IMR-90 (cell line): ENCODE data around the gene PAFAH1B2. TPM values are rescaled to one million over a fixed set of nuclear protein-coding genes. Genes with fewer than 3 reads are reported as not detected.
A peak's percentile ranks its signal among the peaks of the same experiment; 100 is the strongest.

ENCODE experiments used
- ATAC-seq: fragments of 200-7000 bp; cut with Tn5 transposase; 2 replicates; pipeline ENCODE4 v1.9.1; 2020; ENCODE audit warnings: low read depth, mild to moderate bottlenecking, moderate library complexity
- BruUV-seq: library from RNA; stranded (reverse); fragments of 400-500 nt; replicated peaks from 2 replicates; lab custom pipeline; 2021; lab: Mats Ljungman, UMichigan
- CTCF ChIA-PET: fragments of 300-600 bp; formaldehyde crosslinking; extraction: SDS; loops from one replicate; lab custom pipeline; 2021; ENCODE audit warnings: antibody characterized with exemption; lab: Yijun Ruan, JAX
- POLR2A ChIA-PET: fragments of 300-600 bp; sonication (Branson Sonifier 250); formaldehyde crosslinking; loops from one replicate; lab custom pipeline; 2022; ENCODE audit warnings: antibody characterized with exemption; ENCODE audit not compliant: unreplicated experiment; lab: Charles Lee
- DNase-seq: peaks from one replicate; pipeline ENCODE4 v3.0.0; 2013
- H2AFZ ChIP-seq: replicated peaks from 2 replicates; pipeline ENCODE3; 2013; ENCODE audit warnings: low read length, mild to moderate bottlenecking; ENCODE audit not compliant: poor library complexity
- H2AK5ac ChIP-seq: 2 replicates; pipeline ENCODE4 v1.6.1; 2013; ENCODE audit warnings: low read depth, low read length, inconsistent platforms
- H2AK9ac ChIP-seq: replicated peaks from 2 replicates; pipeline ENCODE3; 2013; ENCODE audit warnings: mild to moderate bottlenecking, low read depth, low read length, moderate library complexity; ENCODE audit not compliant: poor library complexity
- H2BK120ac ChIP-seq: 2 replicates; pipeline ENCODE4 v1.6.1; 2013; ENCODE audit warnings: low read depth, low read length, inconsistent platforms
- H2BK15ac ChIP-seq: 3 replicates; pipeline ENCODE4 v1.6.1; 2013; ENCODE audit warnings: low read depth, low read length, inconsistent platforms
- H2BK20ac ChIP-seq: 2 replicates; pipeline ENCODE4 v1.6.1; 2013; ENCODE audit warnings: low read depth, mild to moderate bottlenecking, inconsistent platforms, low read length, moderate library complexity
- H2BK5ac ChIP-seq: 2 replicates; pipeline ENCODE4 v1.6.1; 2013; ENCODE audit warnings: mild to moderate bottlenecking, low read depth, low read length, inconsistent platforms; ENCODE audit not compliant: poor library complexity, severe bottlenecking
- H3K14ac ChIP-seq: replicated peaks from 2 replicates; pipeline ENCODE4 v1.6.1; 2013; ENCODE audit warnings: low read depth, low read length, inconsistent platforms
- H3K18ac ChIP-seq: 2 replicates; pipeline ENCODE4 v1.6.1; 2013; ENCODE audit warnings: low read depth, low read length, control low read depth
- H3K23ac ChIP-seq: 2 replicates; pipeline ENCODE4 v1.6.1; 2013; ENCODE audit warnings: low read depth, low read length, inconsistent platforms
- H3K27ac ChIP-seq: 2 replicates; pipeline ENCODE4 v1.5.1; 2013; ENCODE audit warnings: mild to moderate bottlenecking, control low read depth, low read length; ENCODE audit not compliant: insufficient read depth
- H3K27me3 ChIP-seq: 2 replicates; pipeline ENCODE4 v1.6.1; 2013; ENCODE audit warnings: low read length; ENCODE audit not compliant: control insufficient read depth, insufficient read depth
- H3K36me3 ChIP-seq: 2 replicates; pipeline ENCODE4 v1.6.1; 2013; ENCODE audit warnings: low read length, mixed read lengths; ENCODE audit not compliant: control insufficient read depth, insufficient read depth
- H3K4ac ChIP-seq: 2 replicates; pipeline ENCODE4 v1.6.1; 2013; ENCODE audit warnings: low read depth, low read length, inconsistent platforms
- H3K4me1 ChIP-seq: 2 replicates; pipeline ENCODE4 v1.6.1; 2013; ENCODE audit warnings: low read length, mixed read lengths; ENCODE audit not compliant: control insufficient read depth, insufficient read depth
- H3K4me2 ChIP-seq: 2 replicates; pipeline ENCODE4 v1.6.1; 2013; ENCODE audit warnings: low read depth, mild to moderate bottlenecking, control low read depth, low read length, moderate library complexity
- H3K4me3 ChIP-seq: 2 replicates; pipeline ENCODE4 v1.5.1; 2013; ENCODE audit warnings: low read depth, mild to moderate bottlenecking, control low read depth, low read length, moderate library complexity; ENCODE audit not compliant: insufficient read depth
- H3K56ac ChIP-seq: 2 replicates; pipeline ENCODE4 v1.6.1; 2013; ENCODE audit warnings: low read length, inconsistent platforms; ENCODE audit not compliant: insufficient read depth; ENCODE audit errors: extremely low read depth
- H3K79me1 ChIP-seq, 2 experiments: 2 replicates each; pipeline ENCODE4 v1.6.1; 2013; ENCODE audit warnings: low read length in 2 of 2, inconsistent platforms in 1 of 2, low read depth in 1 of 2
- H3K9ac ChIP-seq: 2 replicates; pipeline ENCODE4 v1.6.1; 2013; ENCODE audit warnings: low read depth, low read length, control low read depth
- H3K9me1 ChIP-seq: 2 replicates; pipeline ENCODE4 v1.6.1; 2013; ENCODE audit warnings: low read length, inconsistent platforms; ENCODE audit not compliant: insufficient read depth
- H3K9me3 ChIP-seq: 2 replicates; pipeline ENCODE4 v1.6.1; 2013; ENCODE audit warnings: low read length; ENCODE audit not compliant: control insufficient read depth, insufficient read depth
- H4K20me1 ChIP-seq: 2 replicates; pipeline ENCODE4 v1.6.1; 2013; ENCODE audit warnings: low read length, inconsistent platforms; ENCODE audit not compliant: insufficient read depth
- H4K5ac ChIP-seq: 2 replicates; pipeline ENCODE4 v1.6.1; 2013; ENCODE audit warnings: mild to moderate bottlenecking, low read depth, low read length, control low read depth
- H4K8ac ChIP-seq, 2 experiments: 2 replicates each; pipeline ENCODE4 v1.6.1; 2013; ENCODE audit warnings: low read depth in 2 of 2, low read length in 2 of 2, control low read depth in 1 of 2, inconsistent platforms in 1 of 2
- H4K91ac ChIP-seq: 2 replicates; pipeline ENCODE4 v1.6.1; 2013; ENCODE audit warnings: low read depth, low read length, inconsistent platforms; ENCODE audit not compliant: insufficient read depth
- BHLHE40 ChIP-seq: fragments of 150-350 bp; IDR thresholded peaks from 2 replicates; pipeline ENCODE4 v1.6.1; 2016; ENCODE audit warnings: mild to moderate bottlenecking, low read depth, low read length
- FOS ChIP-seq: fragments of 150-350 bp; IDR thresholded peaks from 2 replicates; pipeline ENCODE4 v1.6.1; 2016; ENCODE audit warnings: low read depth, low read length
- MAZ ChIP-seq: IDR thresholded peaks from 2 replicates; pipeline ENCODE4 v1.6.1; 2012; ENCODE audit warnings: low read depth, mild to moderate bottlenecking, low read length, improper control_type of control experiment, moderate library complexity, borderline replicate concordance
- MXI1 ChIP-seq: IDR thresholded peaks from 2 replicates; pipeline ENCODE4 v1.6.1; 2012; ENCODE audit warnings: low read depth, mild to moderate bottlenecking, low read length, moderate library complexity, borderline replicate concordance
- POLR2A ChIP-seq: IDR thresholded peaks from 2 replicates; pipeline ENCODE4 v1.6.1; 2012; ENCODE audit warnings: mild to moderate bottlenecking, low read depth, low read length
- SMC3 ChIP-seq: fragments of 150-350 bp; IDR thresholded peaks from 2 replicates; pipeline ENCODE4 v1.6.1; 2016; ENCODE audit warnings: low read depth, mild to moderate bottlenecking, antibody characterized with exemption, low read length, moderate library complexity
- WGBS, 2 experiments: methylation state at CpG; one replicate each; pipeline versions ENCODE4 v1.1.5 to v1.1.7; 2013; ENCODE audit warnings: missing lambda C conversion rate in 2 of 2; ENCODE audit not compliant: insufficient read length in 1 of 2; ENCODE audit errors: extremely low coverage in 2 of 2; 5-methylcytosine and 5-hydroxymethylcytosine counted together
- dilution Hi-C: fragments of 300-500 bp; cut with HindIII; formaldehyde crosslinking; loops from one replicate; pipeline ENCODE4 v1.14.3; 2018; ENCODE audit warnings: low sequenced_read_pairs; ENCODE audit not compliant: unreplicated experiment
- in situ Hi-C: fragments of 300-500 bp; cut with MboI; formaldehyde crosslinking; loops from 3 replicates; pipeline ENCODE4 v1.14.3; 2019; ENCODE audit warnings: low sequenced_read_pairs, inconsistent platforms, mixed read lengths
- intact Hi-C: fragments of 100-400 bp; cut with micrococcal nuclease; formaldehyde crosslinking; loops from 2 replicates; pipeline ENCODE4 v1.10.0; 2022
- polyA plus RNA-seq, 3 experiments: library from polyadenylated mRNA; depleted of rRNA; stranded (reverse); fragments of >200 nt; gene quantifications; 2 replicates each; pipeline ENCODE4 v1.2.3, GENCODE V29; 2012; ENCODE audit warnings: low replicate concordance in 1 of 3
- total RNA-seq: library from RNA; depleted of rRNA; stranded (reverse); fragments of >200 nt; gene quantifications from 2 replicates; pipeline ENCODE4 v1.2.3, GENCODE V29; 2012

The PAFAH1B2 gene
- total and polyA plus RNA-seq, 2 of the 4 experiments (the other 2 are of a cell fraction) = 29.8 to 280 TPM

- H3K14ac ChIP-seq = peak within 1 kb of the TSS; percentile 91
- peak within 1 kb of the TSS; percentile 86 for H4K91ac ChIP-seq
- H3K4me1 ChIP-seq = peaks cover 13% of the 10 kb centered on the region
- peak within 1 kb of the TSS; percentile 92 for H2AFZ ChIP-seq
- 30% methylated on average over 2 of the region's 51 CpGs; no CpG with 5 or more reads in 1 of the 2 experiments for WGBS, 2 experiments
- TF ChIP-seq BHLHE40 (peak; percentile 32; the same call in 1 of the 2 replicates), MXI1 (peak; percentile 86), MAZ (peak; percentile 94), POLR2A (peak; percentile 83), FOS (peak; percentile 25; the same call in 1 of the 2 replicates), SMC3 (no peak)
- peak within 1 kb of the TSS; percentile 28 for H4K5ac ChIP-seq
- dilution Hi-C loops (no loop called here), intact Hi-C loops (loop anchor here (1.0 kb wide), 1 partner anchor 33 kb away; no protein-coding TSS in a partner anchor), in situ Hi-C loops (no loop called here)
- DNase-seq = peak; percentile 92
- H2AK9ac ChIP-seq = peak within 1 kb of the TSS; percentile 78
- peak within 1 kb of the TSS; percentile 88 for H2AK5ac ChIP-seq
- peak within 1 kb of the TSS; percentile 85 for H3K56ac ChIP-seq
- H3K4me3 ChIP-seq = peak within 1 kb of the TSS; percentile 87
- H3K9me1 ChIP-seq = peaks cover 9% of the 10 kb centered on the region
- H3K4ac ChIP-seq = peak within 1 kb of the TSS; percentile 89
- H3K4me2 ChIP-seq = peak within 1 kb of the TSS; percentile 86
- ChIA-PET CTCF (no interaction called here), POLR2A (interaction anchor here (0.5 to 1.6 kb wide), 5 partner anchors 21 to 116 kb away, joined by 3 to 14 read pairs (median 3); partner anchors contain the start of gene PAFAH1B2)
- BruUV-seq = no TSS peak
- no peaks in the 10 kb centered on the region for H3K9me3 ChIP-seq
- peak within 1 kb of the TSS; percentile 90; the same call in 2 of the 3 replicates for H2BK15ac ChIP-seq
- peak within 1 kb of the TSS; percentile 93 for H3K27ac ChIP-seq
- H3K23ac ChIP-seq = peak within 1 kb of the TSS; percentile 93
- peaks cover 11% of the 10 kb centered on the region for H3K36me3 ChIP-seq
- peak; percentile 92 for ATAC-seq
- peak within 1 kb of the TSS; percentile 90 for H2BK20ac ChIP-seq
- no peaks in the 10 kb centered on the region for H3K27me3 ChIP-seq
- peak within 1 kb of the TSS; percentile 91 for H3K9ac ChIP-seq
- peak within 1 kb of the TSS; percentile 81 to 96 for H4K8ac ChIP-seq
- no peaks in the 10 kb centered on the region; the same call in none of the 2 replicates for H4K20me1 ChIP-seq
- peaks cover 21 to 44% of the 10 kb centered on the region in 2 experiments for H3K79me1 ChIP-seq
- H2BK120ac ChIP-seq = peak within 1 kb of the TSS; percentile 87
- H2BK5ac ChIP-seq = peak within 1 kb of the TSS; percentile 88
- peak within 1 kb of the TSS; percentile 74 for H3K18ac ChIP-seq
Observed at GRCh38 chr11:117178210-117179034, 34.3 kb downstream of the PAFAH1B2 start, which contains the start of gene SIDT2. SIDT2 (plus strand) TSS chr11:117178743; CDS start chr11:117179264, 521 bp downstream.
